Cardiac fibroblast (primary cell): ENCODE measurements around the gene SPIN1.
"Not testable (repeated sequence)": the region's sequence is repeated elsewhere in the genome, so short reads cannot be mapped to it uniquely, and the experiment has no call there.

Experiments
- DNase-seq, 2 donors: peaks; one replicate each; pipeline versions ENCODE4 v3.0.0 to v3.0.0-alpha.2; 2010; ENCODE audit warnings: low read depth in 2 of 2
- H3K4me3 ChIP-seq, 2 donors: replicated peaks in 1 of 2; 1 replicate in 1 of 2; 2 replicates in 1 of 2; pipeline ENCODE4 v1.5.1; 2011; ENCODE audit warnings: low read depth in 2 of 2, low read length in 2 of 2, mild to moderate bottlenecking in 2 of 2, moderate library complexity in 1 of 2
- CTCF ChIP-seq: IDR thresholded peaks from one replicate; pipeline ENCODE4 v1.5.1; 2011; ENCODE audit warnings: low read depth, mild to moderate bottlenecking, low read length, inconsistent platforms

The SPIN1 gene

DNA sequence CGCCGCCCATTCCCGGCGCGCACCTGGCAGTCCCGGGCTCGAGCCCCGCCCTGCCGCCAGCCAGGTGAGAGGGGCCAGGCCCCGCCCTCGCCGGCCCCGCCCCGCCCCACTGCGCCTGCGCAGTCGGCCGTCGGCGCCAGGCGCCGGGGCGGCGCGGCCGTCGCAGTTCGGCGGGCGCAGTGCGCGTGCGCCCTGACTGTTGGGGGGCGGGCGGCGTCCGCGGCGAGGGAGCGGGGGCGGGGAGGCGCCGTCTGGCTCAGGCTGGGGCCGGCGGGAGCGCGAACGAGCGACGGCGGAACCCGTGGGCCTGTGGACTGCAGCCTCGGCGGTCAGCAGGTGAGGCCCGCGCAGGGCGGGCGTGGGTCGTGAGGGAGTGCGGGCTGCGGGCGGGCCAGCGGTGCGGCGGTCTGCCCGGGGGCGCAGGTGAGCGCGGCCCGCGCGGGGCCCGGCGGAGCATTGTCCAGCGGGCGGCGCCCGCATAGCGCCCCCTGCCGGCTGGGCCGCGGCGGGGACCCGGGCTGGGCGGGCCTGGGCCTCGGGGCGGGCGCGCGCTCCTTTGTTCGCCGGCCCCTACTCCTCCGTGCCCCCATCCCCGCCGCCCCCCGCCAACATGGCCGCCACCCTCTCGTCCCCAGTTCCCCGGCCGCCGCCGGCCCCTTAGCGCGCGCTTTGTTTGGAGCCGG is at the start of gene SPIN1:
Gene SPIN1, plus strand, starts transcription at position 242 of the 683 bp plus-strand sequence. CDS start 38,096 bp downstream, outside the sequence.
- DNase-seq, result peak; percentile 70 to 84
- H3K4me3 ChIP-seq, result peak within 1 kb of the TSS; percentile 90
- TF ChIP-seq CTCF, result peak; percentile 11

GRCh38 chr9:88339317-88339716 is 48.9 kb upstream of the SPIN1 start:
- DNase-seq, result no peak
- H3K4me3 ChIP-seq, result no peak overlapping the region
- no peak for TF ChIP-seq CTCF

DNA sequence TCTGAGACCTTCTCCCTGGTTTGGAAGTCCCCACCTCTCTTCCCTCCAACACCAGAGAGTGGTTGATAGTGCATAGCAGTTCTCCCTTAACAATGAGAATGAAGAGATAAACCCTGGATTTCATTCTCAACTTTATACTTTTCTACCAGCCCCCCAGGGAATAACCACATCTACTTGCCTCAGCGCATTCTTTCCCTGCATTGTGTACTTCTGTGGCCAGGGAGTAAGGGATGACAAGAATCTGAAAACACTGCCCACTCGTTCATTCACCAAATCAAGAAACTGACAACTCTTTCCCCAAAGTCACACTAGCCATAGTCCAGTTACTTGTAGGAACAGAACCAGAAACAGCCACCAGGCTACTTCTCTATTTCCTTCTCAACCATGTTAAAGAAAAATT is 46.0 kb upstream of the SPIN1 start:
- H3K4me3 ChIP-seq, result no peak overlapping the region
- peak; percentile 31 to 35 for DNase-seq
- no peak for TF ChIP-seq CTCF

DNA sequence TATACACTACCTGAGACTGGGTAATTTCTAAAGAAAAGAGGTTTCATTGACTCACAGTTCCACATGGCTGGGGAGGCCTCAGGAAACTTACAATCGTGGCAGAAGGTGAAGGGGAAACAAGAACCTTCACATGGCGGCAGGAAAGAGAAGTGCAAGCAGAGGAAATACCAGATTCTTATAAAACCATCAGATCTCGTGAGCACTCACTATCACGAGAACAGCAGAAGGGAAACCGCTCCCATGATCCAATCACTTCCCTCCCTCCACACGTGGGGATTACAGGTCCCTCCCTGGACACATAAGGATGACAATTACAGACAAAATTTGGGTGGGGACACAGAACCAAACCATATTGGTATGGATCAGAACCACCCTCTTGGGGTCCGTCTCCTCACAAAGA is 44.2 kb upstream of the SPIN1 start:
- DNase-seq, result no peak
- TF ChIP-seq CTCF, result no peak
- no peak overlapping the region for H3K4me3 ChIP-seq

DNA sequence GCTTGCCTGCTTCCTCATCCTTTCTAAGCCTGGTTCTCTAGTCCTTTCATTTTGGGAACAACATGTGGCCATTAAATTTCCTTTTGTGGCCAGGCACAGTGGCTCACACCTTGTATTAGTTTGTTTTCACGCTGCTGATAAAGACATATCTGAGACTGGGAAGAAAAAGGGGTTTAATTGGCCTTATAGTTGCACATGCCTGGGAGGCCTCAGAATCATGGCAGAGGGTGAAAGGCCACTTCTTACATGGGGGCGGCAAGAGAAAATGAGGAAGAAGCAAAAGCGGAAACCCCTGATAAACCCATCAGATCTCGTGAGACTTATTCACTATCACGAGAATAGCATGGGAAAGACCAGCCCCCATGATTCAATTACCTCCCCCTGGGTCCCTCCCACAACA is 37.9 kb upstream of the SPIN1 start:
- not testable (repeated sequence) for DNase-seq, H3K4me3 ChIP-seq

- no peak for TF ChIP-seq CTCF
- DNase-seq, result peak in 1 of 2 donors; percentile 28
- no peak overlapping the region for H3K4me3 ChIP-seq
These were observed 33.1 kb upstream of the SPIN1 start for GRCh38 chr9:88355166-88355565.

DNA sequence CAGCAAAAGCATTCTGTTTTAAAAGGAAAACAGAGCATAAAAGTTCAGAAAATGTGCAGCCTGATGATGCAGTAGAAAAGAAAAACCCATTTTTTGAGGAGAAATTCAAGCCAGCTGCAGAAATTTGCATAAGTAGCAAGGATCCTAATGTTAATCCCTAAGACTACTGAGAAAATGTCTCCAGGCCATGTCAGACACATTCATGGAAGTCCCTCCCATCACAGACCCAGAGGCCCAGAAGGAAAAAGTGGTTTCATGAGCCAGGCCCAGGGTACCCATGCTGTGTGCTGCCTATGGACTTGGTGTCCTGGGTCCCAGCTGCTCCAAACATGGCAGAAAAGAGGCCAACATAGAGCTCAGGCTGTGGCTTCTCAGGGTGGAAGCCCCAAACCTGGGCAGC is 31.0 kb upstream of the SPIN1 start:
- DNase-seq, H3K4me3 ChIP-seq: not testable (repeated sequence)

- no peak overlapping the region for H3K4me3 ChIP-seq
- no peak for DNase-seq
- TF ChIP-seq CTCF, result no peak
These were observed 29.5 kb upstream of the SPIN1 start for GRCh38 chr9:88358723-88359122.
